Activated CD4-positive, alpha-beta T cell treated with anti-CD3 and anti-CD28 coated beads for 36 hours (primary cell): ENCODE data around the gene TBC1D3D. TPM values are rescaled to one million over a fixed set of nuclear protein-coding genes. Genes with fewer than 3 reads are reported as not detected.
"Not testable (repeated sequence)": the region's sequence is repeated elsewhere in the genome, so short reads cannot be mapped to it uniquely, and the experiment has no call there.

ENCODE experiments used
- ATAC-seq: fragments of 200-7000 bp; cut with Tn5 transposase; one replicate; pipeline ENCODE4 v1.10.0; 2021; ENCODE audit warnings: mild to moderate bottlenecking, moderate library complexity
- CTCF ChIA-PET: fragments of 350-600 bp; sonication (Branson Sonifier 250); formaldehyde crosslinking; loops from one replicate; lab custom pipeline; 2021; ENCODE audit warnings: antibody characterized with exemption; lab: Charles Lee
- POLR2A ChIA-PET: fragments of 350-600 bp; sonication (Branson Sonifier 250); formaldehyde crosslinking; loops from one replicate; lab custom pipeline; 2021; ENCODE audit warnings: antibody characterized with exemption, inconsistent platforms; lab: Charles Lee
- DNase-seq: peaks from one replicate; pipeline ENCODE4 v3.0.0-alpha.2; 2020
- H3K27ac Mint-ChIP-seq: one replicate; pipeline ENCODE4 v1.8.0; 2021; ENCODE audit warnings: mixed read lengths
- H3K27me3 Mint-ChIP-seq: one replicate; pipeline ENCODE4 v1.8.0; 2021; ENCODE audit warnings: mixed read lengths
- H3K36me3 Mint-ChIP-seq: one replicate; pipeline ENCODE4 v1.8.0; 2021; ENCODE audit warnings: low read depth, mixed read lengths
- H3K4me1 Mint-ChIP-seq: one replicate; pipeline ENCODE4 v1.8.0; 2021; ENCODE audit warnings: mixed read lengths
- H3K4me3 Mint-ChIP-seq: one replicate; pipeline ENCODE4 v1.8.0; 2021; ENCODE audit warnings: mild to moderate bottlenecking, moderate library complexity, mixed read lengths
- H3K9me3 Mint-ChIP-seq: one replicate; pipeline ENCODE4 v1.8.0; 2021; ENCODE audit warnings: low read depth, mixed read lengths
- intact Hi-C, 2 experiments: fragments of 100-400 bp; cut with DNase I in 1 of 2; cut with micrococcal nuclease in 1 of 2; formaldehyde crosslinking; loops; one replicate each; pipeline versions ENCODE4 v1.14.2 to v1.15.1; 2022 to 2024; cut with DNase I, micrococcal nuclease
- total RNA-seq, 2 experiments: library from RNA; stranded (reverse); gene quantifications; one replicate each; pipeline ENCODE4 v1.2.3, GENCODE V29; 2021

The TBC1D3D gene
- total RNA-seq: 1 to 10 TPM; 6.4 to 6.6 TPM

DNA sequence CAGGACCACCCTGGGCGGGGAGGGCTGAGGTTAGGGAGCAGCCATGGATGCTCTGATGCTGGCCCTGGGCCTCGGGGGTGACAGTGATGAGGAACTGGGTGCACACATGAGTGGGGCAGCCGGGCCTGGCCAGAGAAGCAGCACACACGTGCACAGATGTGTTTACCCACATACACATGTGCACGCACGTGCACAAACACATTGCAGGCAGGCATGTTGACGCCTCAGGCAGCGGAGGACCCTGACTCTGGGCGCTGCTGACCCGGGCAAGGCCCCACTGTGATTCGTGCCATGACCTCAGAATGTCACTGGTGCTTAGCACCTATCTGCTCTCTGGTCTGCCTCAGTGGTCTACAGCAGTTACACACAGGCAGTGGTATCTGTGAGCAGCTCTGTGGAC is at the start of gene TBC1D3D:
Gene TBC1D3D, plus strand, starts transcription at position 301 of the 400 bp plus-strand sequence. CDS start 1,585 bp downstream, outside the sequence.
- H3K27me3 Mint-ChIP-seq, H3K4me3 Mint-ChIP-seq, H3K27ac Mint-ChIP-seq, H3K9me3 Mint-ChIP-seq, DNase-seq, H3K4me1 Mint-ChIP-seq, ATAC-seq, intact Hi-C loops, CTCF ChIA-PET, H3K36me3 Mint-ChIP-seq, POLR2A ChIA-PET: not testable (repeated sequence)

DNA sequence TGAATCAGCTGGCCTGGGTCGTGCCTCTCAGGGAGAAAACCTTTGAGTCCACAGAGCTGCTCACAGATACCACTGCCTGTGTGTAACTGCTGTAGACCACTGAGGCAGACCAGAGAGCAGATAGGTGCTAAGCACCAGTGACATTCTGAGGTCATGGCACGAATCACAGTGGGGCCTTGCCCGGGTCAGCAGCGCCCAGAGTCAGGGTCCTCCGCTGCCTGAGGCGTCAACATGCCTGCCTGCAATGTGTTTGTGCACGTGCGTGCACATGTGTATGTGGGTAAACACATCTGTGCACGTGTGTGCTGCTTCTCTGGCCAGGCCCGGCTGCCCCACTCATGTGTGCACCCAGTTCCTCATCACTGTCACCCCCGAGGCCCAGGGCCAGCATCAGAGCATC is 14.8 kb upstream of the TBC1D3D start, which contains the start of gene TBC1D3L:
Gene TBC1D3L, minus strand, starts transcription at position 101 of the 400 bp plus-strand sequence. CDS start 1,540 bp downstream, outside the sequence.
- H3K27ac Mint-ChIP-seq, ATAC-seq, H3K36me3 Mint-ChIP-seq, H3K4me1 Mint-ChIP-seq, H3K4me3 Mint-ChIP-seq, DNase-seq, POLR2A ChIA-PET, H3K27me3 Mint-ChIP-seq, H3K9me3 Mint-ChIP-seq, CTCF ChIA-PET, intact Hi-C loops: not testable (repeated sequence)

Other genes with a start within 250 kb of the TBC1D3D start
- gene TBC1D3K, start 79.6 kb upstream of the TBC1D3D start, total RNA-seq: not detected
- under 1 TPM; 0.33 to 0.39 TPM for gene TBC1D3L, start 14.9 kb upstream of the TBC1D3D start, total RNA-seq
- gene TBC1D3C, start 64.7 kb downstream of the TBC1D3D start, total RNA-seq: not detected
- not detected for gene TBC1D3E, start 124.0 kb downstream of the TBC1D3D start, total RNA-seq
- not detected for gene TBC1D3, start 188.6 kb downstream of the TBC1D3D start, total RNA-seq